Kidney (tissue), 14 donors: Measurements from ENCODE around the gene ERICH3. TPM values are rescaled to one million over a fixed set of nuclear protein-coding genes. Genes with fewer than 3 reads are reported as not detected.
"Not testable (repeated sequence)": the region's sequence is repeated elsewhere in the genome, so short reads cannot be mapped to it uniquely, and the experiment has no call there.

Source experiments
- DNase-seq, 5 donors: peaks; one replicate each; pipeline ENCODE4 v3.0.0-alpha.2; 2013 to 2020
- FAIRE-seq: peaks from 2 replicates; lab custom pipeline; 2012; peaks lifted over from hg19 to GRCh38; lab: Jason Lieb, UNC
- H3K27ac ChIP-seq, 2 donors: one replicate each; pipeline ENCODE4 v1.7.0; 2013; ENCODE audit warnings: low read depth in 2 of 2, low read length in 2 of 2, inconsistent platforms in 1 of 2
- H3K27me3 ChIP-seq: one replicate; pipeline ENCODE4 v1.7.1; 2013; ENCODE audit warnings: low read length, inconsistent platforms; ENCODE audit not compliant: control insufficient read depth, insufficient read depth
- H3K36me3 ChIP-seq, 3 donors: one replicate each; pipeline versions ENCODE4 v1.7.0 to v1.7.1; 2013; ENCODE audit warnings: low read length in 3 of 3, control low read depth in 1 of 3, inconsistent platforms in 1 of 3; ENCODE audit not compliant: insufficient read depth in 3 of 3, control insufficient read depth in 2 of 3
- H3K4me1 ChIP-seq, 3 donors: one replicate each; pipeline versions ENCODE4 v1.7.0 to v1.7.1; 2013; ENCODE audit warnings: low read length in 3 of 3, inconsistent platforms in 1 of 3, low read depth in 1 of 3; ENCODE audit not compliant: control insufficient read depth in 2 of 3, insufficient read depth in 2 of 3
- H3K4me3 ChIP-seq, 3 donors: one replicate each; pipeline versions ENCODE4 v1.7.0 to v1.8.1; 2013; ENCODE audit warnings: low read length in 3 of 3, control low read depth in 1 of 3, inconsistent platforms in 1 of 3
- H3K9ac ChIP-seq, 3 donors: one replicate each; pipeline versions ENCODE4 v1.7.0 to v1.7.1; 2013; ENCODE audit warnings: low read length in 3 of 3, control low read depth in 1 of 3, inconsistent platforms in 1 of 3
- H3K9me3 ChIP-seq, 3 donors: one replicate each; pipeline versions ENCODE4 v1.7.0 to v1.7.1; 2013; ENCODE audit warnings: low read length in 3 of 3, control low read depth in 1 of 3, inconsistent platforms in 1 of 3; ENCODE audit not compliant: control insufficient read depth in 2 of 3, insufficient read depth in 1 of 3
- CTCF ChIP-seq: IDR thresholded peaks from 3 replicates; pipeline ENCODE4 v1.5.1; 2012; ENCODE audit warnings: mild to moderate bottlenecking, moderate library complexity, borderline replicate concordance; ENCODE audit not compliant: insufficient read depth; ENCODE audit errors: extremely low read depth
- intact Hi-C: fragments of 100-400 bp; cut with DNase I; formaldehyde crosslinking; loops from one replicate; pipeline ENCODE4 v1.11.1; 2022
- polyA plus RNA-seq: library from polyadenylated mRNA; stranded (reverse); fragments of 350-450 nt; fragmentation: Illumina TruSeq; extraction: RNeasy Lipid Tissue Mini Kit (QIAGEN cat#74804); gene quantifications from one replicate; pipeline ENCODE4 v1.2.3, GENCODE V29; 2014; ENCODE audit warnings: low read depth, low replicate concordance; ENCODE audit not compliant: insufficient read depth
- total RNA-seq: library from RNA; stranded (reverse); fragmentation: NEBNext Ultra II Directional; extraction: Animal tissue kit (Norgen Biotek cat#: 25700); gene quantifications from one replicate; pipeline ENCODE4 v1.2.1, GENCODE V29; 2021
- donor health status: control.
- donor health status: control.
- donor health status: control.
- donor health status: control.
- donor health status: control.
- donor health status: DM: yes; HTN: yes; CAD: no.
- donor health status: Normal renal cell carcinoma (clear cell type).

The ERICH3 gene
- total and polyA plus RNA-seq, 2 donors from 2014 or later = 0.50 TPM; not detected in 1

GRCh38 chr1:74674278-74675048 is 871 bp upstream of the ERICH3 start:
- Histone ChIP-seq H3K4me1 (no peaks in the 10 kb centered on the region), H3K27ac (no peak overlapping the region), H3K9ac (no peak overlapping the region), H3K27me3 (no peaks in the 10 kb centered on the region), H3K4me3 (no peak overlapping the region), H3K36me3 (no peaks in the 10 kb centered on the region), H3K9me3 (no peaks in the 10 kb centered on the region)
- no peak for TF ChIP-seq CTCF
- DNase-seq (no peak), FAIRE-seq (no peak)
- intact Hi-C loops = no loop called here

GRCh38 chr1:74670866-74671265 is 2.7 kb downstream of the ERICH3 start:
- H3K27me3 ChIP-seq, H3K4me1 ChIP-seq, H3K4me3 ChIP-seq, H3K36me3 ChIP-seq, FAIRE-seq, H3K9ac ChIP-seq, intact Hi-C loops, H3K9me3 ChIP-seq, DNase-seq, H3K27ac ChIP-seq: not testable (repeated sequence)

GRCh38 chr1:74654708-74655107 is 18.9 kb downstream of the ERICH3 start:
- H3K27ac ChIP-seq = no peak overlapping the region
- no peak for TF ChIP-seq CTCF
- H3K4me3 ChIP-seq = no peak overlapping the region
- H3K27me3 ChIP-seq = no peaks in the 10 kb centered on the region
- H3K4me1 ChIP-seq = peaks cover 0 to 4% (median 2%) of the 10 kb centered on the region in 3 donors
- DNase-seq (no peak), FAIRE-seq (no peak)
- H3K9ac ChIP-seq = no peak overlapping the region
- no peaks in the 10 kb centered on the region for H3K36me3 ChIP-seq
- intact Hi-C loops = no loop called here
- H3K9me3 ChIP-seq = no peaks in the 10 kb centered on the region

GRCh38 chr1:74652711-74653139 is 20.9 kb downstream of the ERICH3 start:
- no peaks in the 10 kb centered on the region for H3K36me3 ChIP-seq
- no peaks in the 10 kb centered on the region for H3K9me3 ChIP-seq
- H3K9ac ChIP-seq = no peak overlapping the region
- FAIRE-seq (no peak), DNase-seq (peak; percentile 68 to 91 (median 82))
- no peak overlapping the region for H3K4me3 ChIP-seq
- H3K27ac ChIP-seq = no peak overlapping the region
- no peaks in the 10 kb centered on the region for H3K27me3 ChIP-seq
- intact Hi-C loops = no loop called here
- no peak for TF ChIP-seq CTCF
- H3K4me1 ChIP-seq = peaks cover 0 to 4% (median 2%) of the 10 kb centered on the region in 3 donors
